Thoracic aorta (tissue), 2 donors: ENCODE data around the gene PDE6A. TPM values are rescaled to one million over a fixed set of nuclear protein-coding genes. Genes with fewer than 3 reads are reported as not detected.

Experiments
- ATAC-seq: fragments of 150-250 bp; one replicate; pipeline ENCODE4 v1.8.0; 2017; ENCODE audit warnings: low read depth; ENCODE audit not compliant: insufficient number of reproducible peaks, low FRiP score
- DNase-seq: peaks from one replicate; pipeline ENCODE4 v3.0.0-alpha.2; 2020; ENCODE audit warnings: low spot score
- H3K27ac ChIP-seq, 2 donors: fragments of 200-600 bp; sonication (generic); 1 replicate in 1 of 2; 2 replicates in 1 of 2; pipeline ENCODE4 v1.5.1; 2016; ENCODE audit warnings: mild to moderate bottlenecking in 2 of 2, moderate library complexity in 2 of 2
- H3K27me3 ChIP-seq: fragments of 200-600 bp; sonication (generic); replicated peaks from 2 replicates; pipeline ENCODE4 v1.6.0; 2016; ENCODE audit warnings: mild to moderate bottlenecking; ENCODE audit not compliant: insufficient read depth
- H3K36me3 ChIP-seq: fragments of 200-600 bp; sonication (generic); one replicate; pipeline ENCODE4 v1.5.1; 2016
- H3K4me1 ChIP-seq, 2 donors: fragments of 200-600 bp; sonication (generic); 1 replicate in 1 of 2; 2 replicates in 1 of 2; pipeline versions ENCODE4 v1.5.1 to v1.6.0; 2016; ENCODE audit warnings: low read depth in 2 of 2, mild to moderate bottlenecking in 1 of 2; ENCODE audit not compliant: control insufficient read depth in 1 of 2
- H3K4me3 ChIP-seq: fragments of 200-600 bp; sonication (generic); 2 replicates; pipeline ENCODE4 v1.5.1; 2016; ENCODE audit warnings: mild to moderate bottlenecking
- H3K9me3 ChIP-seq: fragments of 200-600 bp; sonication (generic); 2 replicates; pipeline ENCODE4 v1.5.1; 2016
- total RNA-seq, 2 donors: library from RNA; depleted of rRNA; stranded (reverse); fragments of >200 nt; gene quantifications; one replicate each; pipeline versions ENCODE4 v1.1.0 to v1.2.3, GENCODE V29; 2016
- TF ChIP-seq, protein P1 (sequence below): fragments of 200-600 bp; sonication (generic); IDR thresholded peaks from one replicate; pipeline ENCODE4 v1.5.1; 2019; ENCODE audit warnings: antibody characterized with exemption

The PDE6A gene
- total RNA-seq, 2 donors from 2014 or later: not detected

- no peak for DNase-seq
- Histone ChIP-seq H3K36me3 (peaks cover 32% of the 10 kb centered on the region), H3K27me3 (no peaks in the 10 kb centered on the region), H3K27ac (no peak overlapping the region), H3K4me1 (no peaks in the 10 kb centered on the region), H3K4me3 (no peak overlapping the region), H3K9me3 (no peaks in the 10 kb centered on the region)
- no peak for ATAC-seq
- TF ChIP-seq, protein P1, sequence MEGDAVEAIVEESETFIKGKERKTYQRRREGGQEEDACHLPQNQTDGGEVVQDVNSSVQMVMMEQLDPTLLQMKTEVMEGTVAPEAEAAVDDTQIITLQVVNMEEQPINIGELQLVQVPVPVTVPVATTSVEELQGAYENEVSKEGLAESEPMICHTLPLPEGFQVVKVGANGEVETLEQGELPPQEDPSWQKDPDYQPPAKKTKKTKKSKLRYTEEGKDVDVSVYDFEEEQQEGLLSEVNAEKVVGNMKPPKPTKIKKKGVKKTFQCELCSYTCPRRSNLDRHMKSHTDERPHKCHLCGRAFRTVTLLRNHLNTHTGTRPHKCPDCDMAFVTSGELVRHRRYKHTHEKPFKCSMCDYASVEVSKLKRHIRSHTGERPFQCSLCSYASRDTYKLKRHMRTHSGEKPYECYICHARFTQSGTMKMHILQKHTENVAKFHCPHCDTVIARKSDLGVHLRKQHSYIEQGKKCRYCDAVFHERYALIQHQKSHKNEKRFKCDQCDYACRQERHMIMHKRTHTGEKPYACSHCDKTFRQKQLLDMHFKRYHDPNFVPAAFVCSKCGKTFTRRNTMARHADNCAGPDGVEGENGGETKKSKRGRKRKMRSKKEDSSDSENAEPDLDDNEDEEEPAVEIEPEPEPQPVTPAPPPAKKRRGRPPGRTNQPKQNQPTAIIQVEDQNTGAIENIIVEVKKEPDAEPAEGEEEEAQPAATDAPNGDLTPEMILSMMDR: no peak
Measured at GRCh38 chr5:149981206-149981605, 36.6 kb upstream of the PDE6A start.

- ATAC-seq: no peak
- no peak overlapping the region for H3K27ac ChIP-seq
- H3K9me3 ChIP-seq: no peaks in the 10 kb centered on the region
- H3K36me3 ChIP-seq: peaks cover 32% of the 10 kb centered on the region
- no peak overlapping the region for H3K4me3 ChIP-seq
- H3K4me1 ChIP-seq: no peaks in the 10 kb centered on the region
- DNase-seq: no peak
- no peaks in the 10 kb centered on the region for H3K27me3 ChIP-seq
- TF ChIP-seq, protein P1: no peak
Measured at GRCh38 chr5:149979896-149980295, 35.3 kb upstream of the PDE6A start.

- TF ChIP-seq, protein P1: no peak
- no peaks in the 10 kb centered on the region for H3K4me1 ChIP-seq
- peaks cover 7% of the 10 kb centered on the region for H3K36me3 ChIP-seq
- no peak overlapping the region for H3K27ac ChIP-seq
- no peak for ATAC-seq
- no peaks in the 10 kb centered on the region for H3K9me3 ChIP-seq
- DNase-seq: no peak
- H3K4me3 ChIP-seq: no peak overlapping the region
- no peaks in the 10 kb centered on the region for H3K27me3 ChIP-seq
Measured at GRCh38 chr5:149975409-149975808, 30.8 kb upstream of the PDE6A start.

GRCh38 chr5:149969181-149969930 is 24.8 kb upstream of the PDE6A start:
- Histone ChIP-seq H3K4me3 (no peak overlapping the region), H3K36me3 (no peaks in the 10 kb centered on the region), H3K27me3 (no peaks in the 10 kb centered on the region), H3K4me1 (no peaks in the 10 kb centered on the region), H3K9me3 (no peaks in the 10 kb centered on the region), H3K27ac (no peak overlapping the region)
- no peak for ATAC-seq
- DNase-seq: no peak
- TF ChIP-seq, protein P1: no peak

DNA sequence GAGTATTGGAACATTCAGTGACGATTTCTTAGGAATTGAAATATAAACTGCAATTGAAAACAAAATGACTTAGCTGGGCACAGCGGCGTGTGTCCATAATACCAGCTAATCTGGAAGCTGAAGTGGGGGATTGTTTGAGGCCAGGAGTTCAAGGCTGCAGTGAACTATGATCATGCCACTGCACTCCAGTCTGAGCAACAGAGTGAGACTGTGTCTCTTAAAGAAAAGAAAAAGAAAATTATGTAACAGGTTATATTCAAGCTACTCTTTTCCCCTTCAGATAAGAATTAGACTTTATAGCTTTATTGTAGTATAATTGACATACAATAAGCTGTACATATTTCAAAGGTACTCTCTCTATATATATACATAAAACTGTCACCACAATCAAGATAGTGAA is 22.4 kb upstream of the PDE6A start:
- no peaks in the 10 kb centered on the region for H3K36me3 ChIP-seq
- no peak overlapping the region for H3K4me3 ChIP-seq
- ATAC-seq (no peak), DNase-seq (no peak)
- no peak overlapping the region for H3K27ac ChIP-seq
- no peaks in the 10 kb centered on the region for H3K9me3 ChIP-seq
- H3K27me3 ChIP-seq: no peaks in the 10 kb centered on the region
- no peaks in the 10 kb centered on the region for H3K4me1 ChIP-seq
- TF ChIP-seq, protein P1: no peak
